ENCODE data around the gene FREM1. TPM values are rescaled to one million over a fixed set of nuclear protein-coding genes. Genes with fewer than 3 reads are reported as not detected.

The FREM1 gene
- total and polyA plus RNA-seq, 2 of the 13 experiments (the other 11 are each of a cell fraction or from before 2014, with no cell fraction given), result 64.3 to 202 TPM

- Histone ChIP-seq H3K27me3 (ENCODE audit: control insufficient read depth in 1 of 2, insufficient read depth in 2 of 2, low read length in 2 of 2) (no peaks in the 10 kb centered on the region), H3K27ac (ENCODE audit: extremely low read length, insufficient read depth, low read length) (no peak overlapping the region), H3K79me2 (ENCODE audit: insufficient read depth, low read length) (no peaks in the 10 kb centered on the region), H3K4me2 (ENCODE audit: low read depth, low read length) (no peak overlapping the region), H2AFZ (ENCODE audit: low read length) (no peak overlapping the region), H3K4me3 (replicated peaks in 1 of 3; ENCODE audit: insufficient read depth in 1 of 3, low read depth in 2 of 3, low read length in 3 of 3) (no peak overlapping the region), H3K9ac (ENCODE audit: insufficient read depth, low read depth, low read length) (no peak overlapping the region), H3K36me3 (replicated peaks in 1 of 2; ENCODE audit: control insufficient read depth in 1 of 2, insufficient read depth in 2 of 2, low read length in 2 of 2) (peaks cover 2 to 95% of the 10 kb centered on the region in 2 experiments), H4K20me1 (ENCODE audit: insufficient read depth, low read length) (no peaks in the 10 kb centered on the region), H3K9me3 (ENCODE audit: low read length) (no peaks in the 10 kb centered on the region), H3K4me1 (ENCODE audit: insufficient read depth, low read length) (no peaks in the 10 kb centered on the region)
- no peak for FAIRE-seq
- in situ Hi-C loops (cut with HindIII; ENCODE audit: extremely low pct_ligation_motif_present, low pct_unique_long_range_greater_than_20kb) (no loop called here), intact Hi-C loops (cut with micrococcal nuclease; ENCODE audit: unreplicated experiment) (no loop called here)
- WGBS (ENCODE audit: low lambda C conversion rate), result 94% methylated on average over 1 of the region's 1 CpG
- ATAC-seq, result no peak
- ChIA-PET CTCF (ENCODE audit: low intra/inter-chr PET ratio, low total read pairs) (no interaction called here), POLR2A (no interaction called here)
- TF ChIP-seq RBM22 (optimal IDR thresholded peaks at IDR 0.05; ENCODE audit: low read length) (peak; percentile 31), RELA (CRISPR knock-in tag; IDR thresholded peaks at IDR 0.05) (no peak), ZNF543 (CRISPR knock-in tag; IDR thresholded peaks at IDR 0.05) (no peak), ZNF556 (CRISPR knock-in tag; IDR thresholded peaks at IDR 0.05; ENCODE audit: borderline replicate concordance) (no peak), ZNF614 (CRISPR knock-in tag; IDR thresholded peaks at IDR 0.05; ENCODE audit: borderline replicate concordance) (no peak), ZNF546 (CRISPR knock-in tag; conservative IDR thresholded peaks at IDR 0.05) (no peak)
- BruUV-seq (replicated peaks), result no TSS peak
- DNase-seq (ENCODE audit: low spot score), result no peak
These were observed 158.0 kb downstream of the FREM1 start for GRCh38 chr9:14752271-14752670.

- H3K27ac ChIP-seq (ENCODE audit: extremely low read length, insufficient read depth, low read length), result no peak overlapping the region
- H3K27me3 ChIP-seq (ENCODE audit: control insufficient read depth in 1 of 2, insufficient read depth in 2 of 2, low read length in 2 of 2), result no peaks in the 10 kb centered on the region
- in situ Hi-C loops (cut with HindIII; ENCODE audit: extremely low pct_ligation_motif_present, low pct_unique_long_range_greater_than_20kb) (no loop called here), intact Hi-C loops (cut with micrococcal nuclease; ENCODE audit: unreplicated experiment) (no loop called here)
- no peak overlapping the region for H3K4me2 ChIP-seq (ENCODE audit: low read depth, low read length)
- H3K4me1 ChIP-seq (ENCODE audit: insufficient read depth, low read length), result no peaks in the 10 kb centered on the region
- ATAC-seq (no peak), FAIRE-seq (no peak), DNase-seq (ENCODE audit: low spot score) (no peak)
- peaks cover 9 to 96% of the 10 kb centered on the region in 2 experiments for H3K36me3 ChIP-seq (replicated peaks in 1 of 2; ENCODE audit: control insufficient read depth in 1 of 2, insufficient read depth in 2 of 2, low read length in 2 of 2)
- ChIA-PET CTCF (ENCODE audit: low intra/inter-chr PET ratio, low total read pairs) (no interaction called here), POLR2A (no interaction called here)
- H3K9me3 ChIP-seq (ENCODE audit: low read length), result no peaks in the 10 kb centered on the region
- no peaks in the 10 kb centered on the region for H4K20me1 ChIP-seq (ENCODE audit: insufficient read depth, low read length)
- no peak overlapping the region for H3K4me3 ChIP-seq (replicated peaks in 1 of 3; ENCODE audit: insufficient read depth in 1 of 3, low read depth in 2 of 3, low read length in 3 of 3)
- H2AFZ ChIP-seq (ENCODE audit: low read length), result no peak overlapping the region
- no peak overlapping the region for H3K9ac ChIP-seq (ENCODE audit: insufficient read depth, low read depth, low read length)
- no peaks in the 10 kb centered on the region for H3K79me2 ChIP-seq (ENCODE audit: insufficient read depth, low read length)
- BruUV-seq (replicated peaks), result no TSS peak
- no peak for TF ChIP-seq NFRKB (IDR thresholded peaks at IDR 0.05)
- TF ChIP-seq ZZZ3 (CRISPR knock-in tag; IDR thresholded peaks at IDR 0.05; ENCODE audit: borderline replicate concordance), result no peak
- no peak for TF ChIP-seq ETS1 (CRISPR knock-in tag; IDR thresholded peaks at IDR 0.05)
- TF ChIP-seq ZNF484 (CRISPR knock-in tag; IDR thresholded peaks at IDR 0.05; ENCODE audit: borderline replicate concordance, low read depth), result no peak
- TF ChIP-seq TERF1 (CRISPR knock-in tag; IDR thresholded peaks at IDR 0.05), result no peak
- TF ChIP-seq POGK (CRISPR knock-in tag; conservative IDR thresholded peaks at IDR 0.05), result no peak
- TF ChIP-seq ATRX (CRISPR knock-in tag; IDR thresholded peaks at IDR 0.05; ENCODE audit: borderline replicate concordance), result no peak
- TF ChIP-seq ZNF720 (CRISPR knock-in tag; IDR thresholded peaks at IDR 0.05), result no peak
- TF ChIP-seq ERF (CRISPR knock-in tag; IDR thresholded peaks at IDR 0.05), result no peak
- TF ChIP-seq ZNF550 (CRISPR knock-in tag; IDR thresholded peaks at IDR 0.05; ENCODE audit: borderline replicate concordance), result no peak
- no peak for TF ChIP-seq HNF4G (IDR thresholded peaks at IDR 0.05; ENCODE audit: borderline replicate concordance, low read depth, low read length)
- no peak for TF ChIP-seq HNF4G (CRISPR knock-in tag; IDR thresholded peaks at IDR 0.05; ENCODE audit: borderline replicate concordance, low read depth)
These were observed 159.4 kb downstream of the FREM1 start for GRCh38 chr9:14750821-14751220.
